ENCODE measurements around the gene AK1.

AK1 gene

GRCh38 chr9:127816728-127817127 lies 60.7 kb downstream of the AK1 start:
- H3K27ac ChIP-seq, result no peak overlapping the region
- TF ChIP-seq CTCF (conservative IDR thresholded peaks at IDR 0.05) (no peak), ZFX (IDR thresholded peaks at IDR 0.05) (no peak)

Data from C4-2B (cell line).